AG04450 (cell line): ENCODE measurements around the gene KCNQ5. TPM values are rescaled to one million over a fixed set of nuclear protein-coding genes. Genes with fewer than 3 reads are reported as not detected.

Experiments
- CTCF ChIA-PET: fragments of 300-600, 350-600 bp; formaldehyde crosslinking; extraction: SDS; loops from one replicate; lab custom pipeline; 2022; ENCODE audit warnings: antibody characterized with exemption, inconsistent platforms; lab: Charles Lee
- POLR2A ChIA-PET: fragments of 350-600 bp; formaldehyde crosslinking; extraction: SDS; loops from one replicate; lab custom pipeline; 2021; ENCODE audit warnings: antibody characterized with exemption, inconsistent platforms; lab: Yijun Ruan, JAX
- DNase-seq: peaks from one replicate; pipeline ENCODE4 v3.0.0-alpha.2; 2011; ENCODE audit warnings: low read depth, low spot score
- H3K27ac ChIP-seq: one replicate; pipeline ENCODE4 v1.5.1; 2012; ENCODE audit warnings: low read depth, low read length, control low read depth
- H3K27me3 ChIP-seq: one replicate; pipeline ENCODE4 v1.6.0; 2012; ENCODE audit warnings: low read length; ENCODE audit not compliant: control insufficient read depth, insufficient read depth
- H3K4me3 ChIP-seq: 2 replicates; pipeline ENCODE4 v1.5.1; 2011; ENCODE audit warnings: mild to moderate bottlenecking, low read depth, low read length, control low read depth
- H3K9me3 ChIP-seq: 2 replicates; pipeline ENCODE4 v1.5.1; 2012; ENCODE audit warnings: low read length; ENCODE audit not compliant: control insufficient read depth, insufficient read depth
- polyA plus RNA-seq: library from polyadenylated mRNA; depleted of rRNA; stranded (reverse); fragments of >200 nt; gene quantifications from 2 replicates; pipeline ENCODE4 v1.2.3, GENCODE V29; 2011
- TF ChIP-seq, protein P1 (sequence below): IDR thresholded peaks from 2 replicates; pipeline ENCODE4 v1.5.1; 2011; ENCODE audit warnings: low read depth, low read length, control low read depth, inconsistent platforms

The KCNQ5 gene
- polyA plus RNA-seq, 1 experiment, result 0.52 TPM

DNA sequence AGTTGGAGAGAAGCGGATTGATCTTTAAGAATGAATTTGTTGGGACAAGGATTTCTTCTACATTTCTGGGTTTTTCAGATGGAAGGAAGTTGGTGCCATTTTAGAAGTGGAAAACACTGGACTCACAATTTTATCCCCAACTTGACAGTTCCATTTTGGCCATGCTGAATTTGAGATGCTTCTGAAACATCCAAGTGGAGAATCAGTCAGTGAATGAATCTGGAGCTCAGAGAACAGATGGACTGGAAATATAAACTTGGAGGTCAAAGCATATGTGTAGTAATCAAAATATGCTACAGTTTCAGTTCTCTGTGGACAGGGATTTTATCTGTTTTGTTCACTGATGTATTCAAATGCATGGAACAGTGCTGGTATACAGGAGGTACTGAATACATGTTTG lies 89.9 kb downstream of the KCNQ5 start:
- TF ChIP-seq, protein P1, sequence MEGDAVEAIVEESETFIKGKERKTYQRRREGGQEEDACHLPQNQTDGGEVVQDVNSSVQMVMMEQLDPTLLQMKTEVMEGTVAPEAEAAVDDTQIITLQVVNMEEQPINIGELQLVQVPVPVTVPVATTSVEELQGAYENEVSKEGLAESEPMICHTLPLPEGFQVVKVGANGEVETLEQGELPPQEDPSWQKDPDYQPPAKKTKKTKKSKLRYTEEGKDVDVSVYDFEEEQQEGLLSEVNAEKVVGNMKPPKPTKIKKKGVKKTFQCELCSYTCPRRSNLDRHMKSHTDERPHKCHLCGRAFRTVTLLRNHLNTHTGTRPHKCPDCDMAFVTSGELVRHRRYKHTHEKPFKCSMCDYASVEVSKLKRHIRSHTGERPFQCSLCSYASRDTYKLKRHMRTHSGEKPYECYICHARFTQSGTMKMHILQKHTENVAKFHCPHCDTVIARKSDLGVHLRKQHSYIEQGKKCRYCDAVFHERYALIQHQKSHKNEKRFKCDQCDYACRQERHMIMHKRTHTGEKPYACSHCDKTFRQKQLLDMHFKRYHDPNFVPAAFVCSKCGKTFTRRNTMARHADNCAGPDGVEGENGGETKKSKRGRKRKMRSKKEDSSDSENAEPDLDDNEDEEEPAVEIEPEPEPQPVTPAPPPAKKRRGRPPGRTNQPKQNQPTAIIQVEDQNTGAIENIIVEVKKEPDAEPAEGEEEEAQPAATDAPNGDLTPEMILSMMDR, result no peak
- no peaks in the 10 kb centered on the region for H3K27me3 ChIP-seq
- DNase-seq, result no peak
- POLR2A ChIA-PET, result no interaction called here
- CTCF ChIA-PET, result no interaction called here
- H3K9me3 ChIP-seq, result no peaks in the 10 kb centered on the region
- no peak overlapping the region for H3K4me3 ChIP-seq
- H3K27ac ChIP-seq, result no peak overlapping the region

DNA sequence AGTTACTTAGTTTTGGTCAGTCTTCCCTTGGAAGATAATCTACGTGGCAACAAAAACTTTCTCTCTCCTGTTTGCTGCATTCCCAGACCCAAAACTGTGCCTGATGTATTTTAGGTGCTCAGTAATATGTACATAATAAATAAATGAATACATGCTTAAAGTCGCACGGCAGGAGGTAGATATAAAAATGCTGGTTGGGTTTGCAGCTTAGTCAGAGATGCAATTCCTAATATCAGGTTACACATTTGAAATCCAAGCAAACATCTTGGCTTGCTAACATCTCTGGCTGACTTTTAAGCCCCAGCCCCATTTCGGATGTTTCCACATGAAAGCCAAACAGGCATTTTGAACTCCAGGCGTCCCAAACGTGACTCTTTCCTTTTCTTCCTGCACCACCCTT lies 91.0 kb downstream of the KCNQ5 start:
- POLR2A ChIA-PET, result no interaction called here
- DNase-seq, result no peak
- no peak overlapping the region for H3K4me3 ChIP-seq
- CTCF ChIA-PET, result no interaction called here
- H3K27ac ChIP-seq, result no peak overlapping the region
- TF ChIP-seq, protein P1, result no peak
- H3K27me3 ChIP-seq, result no peaks in the 10 kb centered on the region
- no peaks in the 10 kb centered on the region for H3K9me3 ChIP-seq

DNA sequence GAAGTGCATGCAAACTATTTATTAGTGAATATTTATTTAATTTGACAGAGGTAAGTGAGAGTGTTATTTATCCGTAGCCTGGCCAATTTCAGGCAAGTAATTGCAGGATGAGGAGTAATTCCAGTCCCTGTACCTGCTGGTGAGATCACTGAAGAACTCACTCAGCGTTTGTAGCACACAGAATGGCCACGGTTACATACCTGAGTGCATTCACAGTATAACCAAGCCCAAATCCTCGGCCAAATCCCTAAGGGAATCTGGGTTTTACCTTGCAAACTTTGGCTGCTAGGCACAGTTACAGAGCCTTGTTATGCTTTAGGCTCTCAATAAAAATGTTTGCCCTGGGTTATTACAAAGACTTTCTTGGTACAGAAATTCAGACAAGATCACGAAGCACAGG lies 93.3 kb downstream of the KCNQ5 start:
- CTCF ChIA-PET, result interaction anchor here (1.0 kb wide), 1 partner anchor 10 kb away, joined by 5 read pairs; no protein-coding TSS in a partner anchor
- TF ChIP-seq, protein P1, result no peak
- H3K4me3 ChIP-seq, result no peak overlapping the region
- POLR2A ChIA-PET, result no interaction called here
- no peaks in the 10 kb centered on the region for H3K27me3 ChIP-seq
- no peak for DNase-seq
- H3K9me3 ChIP-seq, result no peaks in the 10 kb centered on the region
- H3K27ac ChIP-seq, result no peak overlapping the region

DNA sequence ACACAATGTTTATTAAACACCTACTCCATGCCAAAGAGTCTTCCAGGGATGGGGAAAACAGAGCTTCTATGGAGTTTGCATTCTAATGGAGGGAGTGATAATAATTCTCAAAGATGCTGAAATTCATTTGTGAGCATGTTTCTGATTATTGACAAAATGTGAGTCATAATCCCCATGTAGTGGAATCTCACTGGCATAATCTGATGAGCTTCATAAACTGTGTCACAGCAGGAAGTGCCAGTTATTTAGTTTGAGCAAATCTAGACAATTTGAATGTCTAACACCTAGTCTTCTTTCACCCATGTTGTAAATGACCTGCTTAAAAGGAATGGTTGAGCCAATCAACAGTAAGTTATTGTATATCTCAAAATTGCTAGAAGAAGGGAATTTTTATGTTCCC lies 95.1 kb downstream of the KCNQ5 start:
- ChIA-PET POLR2A (no interaction called here), CTCF (no interaction called here)
- TF ChIP-seq, protein P1, result no peak
- no peaks in the 10 kb centered on the region for H3K27me3 ChIP-seq
- H3K4me3 ChIP-seq, result no peak overlapping the region
- no peak overlapping the region for H3K27ac ChIP-seq
- H3K9me3 ChIP-seq, result no peaks in the 10 kb centered on the region
- DNase-seq, result no peak

DNA sequence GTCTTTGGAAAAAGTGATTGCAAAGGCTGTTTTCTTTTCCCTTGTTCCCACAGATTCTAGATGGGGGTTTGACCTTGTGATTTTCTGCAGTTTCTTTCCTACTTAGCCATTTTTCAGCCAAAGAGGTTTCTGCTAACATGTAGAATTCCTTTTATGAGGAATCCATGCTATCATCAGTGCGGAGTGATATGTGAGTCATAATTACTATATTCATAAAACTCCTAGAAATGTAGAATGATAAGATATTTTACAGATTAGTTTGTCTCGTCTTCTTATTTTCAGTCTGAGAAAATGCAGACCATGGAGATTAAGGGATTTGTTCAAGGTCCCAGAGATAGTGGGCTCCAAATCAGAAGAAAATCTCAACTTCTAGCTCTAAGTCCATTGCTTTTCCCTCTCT lies 98.6 kb downstream of the KCNQ5 start:
- no peak for DNase-seq
- Histone ChIP-seq H3K4me3 (no peak overlapping the region), H3K27ac (no peak overlapping the region), H3K27me3 (no peaks in the 10 kb centered on the region), H3K9me3 (no peaks in the 10 kb centered on the region)
- TF ChIP-seq, protein P1, result no peak
- ChIA-PET POLR2A (no interaction called here), CTCF (no interaction called here)
